H1 (cell line): ENCODE measurements around the gene WDR33.

Experiments
- CTCF ChIP-seq, 3 experiments: IDR thresholded peaks; 1 replicate in 2 of 3; 2 replicates in 1 of 3; pipeline versions ENCODE4 v1.5.1 to v1.6.1; 2011; ENCODE audit warnings: low read length in 3 of 3, mild to moderate bottlenecking in 3 of 3, inconsistent platforms in 2 of 3, low read depth in 1 of 3, moderate library complexity in 1 of 3; ENCODE audit not compliant: insufficient read depth in 1 of 3; ENCODE audit errors: control extremely low read depth in 1 of 3
- EZH2 ChIP-seq: fragments of 200-600 bp; sonication (generic); IDR thresholded peaks from 2 replicates; pipeline ENCODE4 v1.7.1; 2012; ENCODE audit warnings: low read depth, mild to moderate bottlenecking, moderate library complexity, low read length, inconsistent platforms; ENCODE audit not compliant: severe bottlenecking
- HDAC2 ChIP-seq, 2 experiments: fragments of 300-600 bp in 1 of 2; sonication (generic) in 1 of 2; IDR thresholded peaks; 2 replicates each; pipeline ENCODE4 v1.6.1; 2011 to 2012; ENCODE audit warnings: low read depth in 2 of 2, low read length in 2 of 2, mild to moderate bottlenecking in 2 of 2, moderate library complexity in 2 of 2, borderline replicate concordance in 1 of 2, inconsistent platforms in 1 of 2
- JUN ChIP-seq: IDR thresholded peaks from 2 replicates; pipeline ENCODE4 v1.6.1; 2011; ENCODE audit warnings: low read depth, mild to moderate bottlenecking, improper control_type of control experiment, low read length
- MAX ChIP-seq: IDR thresholded peaks from 2 replicates; pipeline ENCODE4 v1.6.1; 2012; ENCODE audit warnings: inconsistent platforms
- RXRA ChIP-seq: IDR thresholded peaks from 2 replicates; pipeline ENCODE4 v1.6.1; 2011; ENCODE audit warnings: low read depth, mild to moderate bottlenecking, low read length, moderate library complexity; ENCODE audit not compliant: insufficient read depth

- TF ChIP-seq RXRA: no peak
- no peak for TF ChIP-seq EZH2
- no peak for TF ChIP-seq MAX
- TF ChIP-seq CTCF (IDR thresholded peaks at IDR 0.05; ENCODE audit: control extremely low read depth in 1 of 3, insufficient read depth in 1 of 3, low read depth in 1 of 3, low read length in 3 of 3): no peak
- TF ChIP-seq JUN: no peak
- no peak for TF ChIP-seq HDAC2 (IDR thresholded peaks at IDR 0.05; ENCODE audit: borderline replicate concordance in 1 of 2, low read depth in 2 of 2, low read length in 2 of 2)
Observed at GRCh38 chr2:127739800-127740199, 71.2 kb downstream of the WDR33 start.
